GM12801 (cell line): ENCODE data around the gene KLHL1.

Experiments used
- CTCF ChIP-seq: IDR thresholded peaks from one replicate; pipeline ENCODE4 v1.5.1; 2011; ENCODE audit warnings: control low read depth; ENCODE audit not compliant: insufficient read length; ENCODE audit errors: extremely low read depth

KLHL1 gene

GRCh38 chr13:69955271-69955670, 153.0 kb downstream of the KLHL1 start:
- TF ChIP-seq CTCF, result no peak

- TF ChIP-seq CTCF, result no peak
These were observed 156.8 kb downstream of the KLHL1 start for GRCh38 chr13:69951412-69951811.

- TF ChIP-seq CTCF, result no peak
These were observed 158.1 kb downstream of the KLHL1 start for GRCh38 chr13:69950160-69950559.

GRCh38 chr13:69948016-69948415, 160.2 kb downstream of the KLHL1 start:
- TF ChIP-seq CTCF, result no peak

- TF ChIP-seq CTCF, result no peak
These were observed 160.7 kb downstream of the KLHL1 start for GRCh38 chr13:69947582-69947981.

- no peak for TF ChIP-seq CTCF
These were observed 161.7 kb downstream of the KLHL1 start for GRCh38 chr13:69946511-69946910.

GRCh38 chr13:69935043-69935442, 173.2 kb downstream of the KLHL1 start:
- TF ChIP-seq CTCF, result no peak

- TF ChIP-seq CTCF, result no peak
These were observed 180.0 kb downstream of the KLHL1 start for GRCh38 chr13:69928262-69928661.
